Measurements from ENCODE around the gene PDZD7. TPM values are rescaled to one million over a fixed set of nuclear protein-coding genes. Genes with fewer than 3 reads are reported as not detected.

Gene PDZD7
- total RNA-seq, 1 donor from 2014 or later: 0.27 TPM

- no peak for TF ChIP-seq CTCF (IDR thresholded peaks at IDR 0.05; ENCODE audit: borderline replicate concordance)
- Histone ChIP-seq H3K9me3 (replicated peaks) (no peaks in the 10 kb centered on the region), H3K36me3 (peaks cover 26% of the 10 kb centered on the region), H3K27me3 (ENCODE audit: low read depth) (peaks cover 3% of the 10 kb centered on the region), H3K4me1 (peaks cover 40% of the 10 kb centered on the region), H3K27ac (replicated peaks) (peak overlapping the region; percentile 97), H3K4me3 (peak overlapping the region; percentile 94)
- intact Hi-C loops (cut with micrococcal nuclease): no loop called here
- DNase-seq: peak; percentile 87
Measured at GRCh38 chr10:101031796-101032636, 1.1 kb upstream of the PDZD7 start.

DNA sequence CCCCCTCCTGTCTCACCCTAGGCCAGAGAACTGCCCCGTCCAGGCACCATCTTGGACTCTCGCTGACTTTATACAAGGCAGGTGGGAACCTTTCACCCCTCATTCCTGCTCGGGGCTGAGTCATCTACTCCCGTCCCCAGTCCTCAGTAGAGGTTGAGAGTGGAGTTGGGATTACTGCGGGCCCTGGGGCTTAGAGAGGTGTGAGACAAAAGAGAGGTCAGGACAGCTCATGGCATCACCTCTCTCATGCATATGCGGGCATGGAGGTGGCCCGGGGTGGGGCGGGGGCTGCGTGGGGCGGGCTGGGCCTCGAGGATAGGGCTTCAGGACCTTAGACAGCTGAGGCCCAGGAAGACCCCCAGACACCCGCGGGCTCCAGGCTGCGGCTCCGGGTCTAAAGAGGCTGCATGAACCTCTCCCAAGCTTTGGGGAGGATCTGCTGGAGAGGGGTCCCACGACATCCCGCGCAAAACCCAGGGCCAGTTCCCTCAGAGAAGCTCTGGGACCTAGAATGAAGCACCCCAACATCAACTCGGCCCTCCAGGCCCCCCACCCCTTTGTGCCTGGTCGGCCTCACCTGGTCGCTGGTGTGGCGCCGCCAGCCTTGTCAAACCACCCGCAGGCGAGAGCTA, 317 bp downstream of the PDZD7 start:
- intact Hi-C loops (cut with micrococcal nuclease): no loop called here

GRCh38 chr10:101029520-101030295, 1.2 kb downstream of the PDZD7 start:
- H3K4me3 ChIP-seq: no peak overlapping the region
- peaks cover 3% of the 10 kb centered on the region for H3K27me3 ChIP-seq (ENCODE audit: low read depth)
- intact Hi-C loops (cut with micrococcal nuclease): no loop called here
- peaks cover 40% of the 10 kb centered on the region for H3K4me1 ChIP-seq
- H3K36me3 ChIP-seq: peaks cover 3% of the 10 kb centered on the region
- no peak for TF ChIP-seq CTCF (IDR thresholded peaks at IDR 0.05; ENCODE audit: borderline replicate concordance)
- H3K9me3 ChIP-seq (replicated peaks): no peaks in the 10 kb centered on the region
- no peak for DNase-seq
- H3K27ac ChIP-seq (replicated peaks): no peak overlapping the region

More for the DNA sequence above, 317 bp downstream of the PDZD7 start:
- Histone ChIP-seq H3K27ac (replicated peaks) (peak overlapping the region; percentile 97), H3K9me3 (replicated peaks) (no peaks in the 10 kb centered on the region), H3K4me3 (peak overlapping the region; percentile 94), H3K27me3 (ENCODE audit: low read depth) (peaks cover 3% of the 10 kb centered on the region), H3K36me3 (peaks cover 12% of the 10 kb centered on the region), H3K4me1 (peaks cover 40% of the 10 kb centered on the region)
- TF ChIP-seq CTCF (IDR thresholded peaks at IDR 0.05; ENCODE audit: borderline replicate concordance): no peak
- DNase-seq: no peak

GRCh38 chr10:101028446-101029337, 2.2 kb downstream of the PDZD7 start:
- H3K9me3 ChIP-seq (replicated peaks): no peaks in the 10 kb centered on the region
- intact Hi-C loops (cut with micrococcal nuclease): no loop called here
- peaks cover 36% of the 10 kb centered on the region for H3K4me1 ChIP-seq
- TF ChIP-seq CTCF (IDR thresholded peaks at IDR 0.05; ENCODE audit: borderline replicate concordance): no peak
- DNase-seq: no peak
- peaks cover 3% of the 10 kb centered on the region for H3K27me3 ChIP-seq (ENCODE audit: low read depth)
- H3K27ac ChIP-seq (replicated peaks): no peak overlapping the region
- H3K4me3 ChIP-seq: no peak overlapping the region
- H3K36me3 ChIP-seq: no peaks in the 10 kb centered on the region
